ENCODE measurements around the gene CTCFL. TPM values are rescaled to one million over a fixed set of nuclear protein-coding genes. Genes with fewer than 3 reads are reported as not detected.

Gene CTCFL
- total RNA-seq, 4 donors from 2014 or later = not detected

- no peaks in the 10 kb centered on the region for H3K36me3 ChIP-seq
- 68% methylated on average over 15 of the region's 18 CpGs for WGBS
- no peak for TF ChIP-seq POLR2A (IDR thresholded peaks at IDR 0.05; ENCODE audit: low read depth)
- no peaks in the 10 kb centered on the region for H3K9me3 ChIP-seq
- H3K27ac ChIP-seq (replicated peaks in 1 of 4) = peak overlapping the region; percentile 71 to 80 (median 80)
- H3K4me1 ChIP-seq = peaks cover 32 to 95% (median 71%) of the 10 kb centered on the region in 4 donors
- no peak for DNase-seq (ENCODE audit: extremely low spot score)
- no peak overlapping the region for H3K4me3 ChIP-seq
- no peaks in the 10 kb centered on the region for H3K27me3 ChIP-seq
- intact Hi-C loops (cut with DNase I) = no loop called here
Measured at GRCh38 chr20:57470666-57471495, 54.1 kb downstream of the CTCFL start.

- intact Hi-C loops (cut with DNase I) = no loop called here
- 75% methylated on average over 4 of the region's 9 CpGs for WGBS
- H3K27me3 ChIP-seq = no peaks in the 10 kb centered on the region
- peaks cover 32 to 92% (median 68%) of the 10 kb centered on the region in 4 donors for H3K4me1 ChIP-seq
- TF ChIP-seq EP300 (IDR thresholded peaks at IDR 0.05) = no peak
- no peak for TF ChIP-seq POLR2A (IDR thresholded peaks at IDR 0.05; ENCODE audit: low read depth)
- TF ChIP-seq POLR2AphosphoS5 (IDR thresholded peaks at IDR 0.05) = no peak
- no peak for TF ChIP-seq CTCF (IDR thresholded peaks at IDR 0.05)
- DNase-seq (ENCODE audit: extremely low spot score) = no peak
- no peaks in the 10 kb centered on the region for H3K9me3 ChIP-seq
- no peak overlapping the region for H3K4me3 ChIP-seq
- H3K36me3 ChIP-seq = no peaks in the 10 kb centered on the region
- peak overlapping the region; percentile 71 to 80 (median 80) for H3K27ac ChIP-seq (replicated peaks in 1 of 4)
Measured at GRCh38 chr20:57470212-57470522, 54.8 kb downstream of the CTCFL start.

GRCh38 chr20:57469418-57470211 is 55.3 kb downstream of the CTCFL start:
- peak; percentile 72 to 78 for TF ChIP-seq POLR2AphosphoS5 (IDR thresholded peaks at IDR 0.05)
- peak; percentile 59 for TF ChIP-seq EP300 (IDR thresholded peaks at IDR 0.05)
- no peak for TF ChIP-seq POLR2A (IDR thresholded peaks at IDR 0.05; ENCODE audit: low read depth)
- no peak for TF ChIP-seq CTCF (IDR thresholded peaks at IDR 0.05)
- DNase-seq (ENCODE audit: extremely low spot score) = no peak
- Histone ChIP-seq H3K27me3 (no peaks in the 10 kb centered on the region), H3K36me3 (no peaks in the 10 kb centered on the region), H3K4me1 (peaks cover 32 to 92% (median 67%) of the 10 kb centered on the region in 4 donors), H3K27ac (replicated peaks in 1 of 4) (peak overlapping the region; percentile 71 to 80 (median 80)), H3K4me3 (no peak overlapping the region), H3K9me3 (no peaks in the 10 kb centered on the region)
- intact Hi-C loops (cut with DNase I) = no loop called here
- 25% methylated on average over 11 of the region's 17 CpGs for WGBS

GRCh38 chr20:57468523-57469417 is 56.2 kb downstream of the CTCFL start:
- Histone ChIP-seq H3K27ac (replicated peaks in 1 of 4) (peak overlapping the region; percentile 71 to 80 (median 80)), H3K9me3 (no peaks in the 10 kb centered on the region), H3K4me1 (peaks cover 32 to 92% (median 73%) of the 10 kb centered on the region in 4 donors), H3K36me3 (no peaks in the 10 kb centered on the region), H3K4me3 (no peak overlapping the region), H3K27me3 (no peaks in the 10 kb centered on the region)
- peak; percentile 14 for TF ChIP-seq POLR2A (IDR thresholded peaks at IDR 0.05; ENCODE audit: low read depth)
- TF ChIP-seq EP300 (IDR thresholded peaks at IDR 0.05) = no peak
- DNase-seq (ENCODE audit: extremely low spot score) = no peak
- intact Hi-C loops (cut with DNase I) = no loop called here
- WGBS = 79% methylated on average over 18 of the region's 18 CpGs

GRCh38 chr20:57467742-57468141 is 57.2 kb downstream of the CTCFL start:
- intact Hi-C loops (cut with DNase I) = no loop called here
- Histone ChIP-seq H3K27ac (replicated peaks in 1 of 4) (peak overlapping the region; percentile 71 to 80 (median 80)), H3K4me3 (no peak overlapping the region), H3K27me3 (no peaks in the 10 kb centered on the region), H3K9me3 (no peaks in the 10 kb centered on the region), H3K4me1 (peaks cover 22 to 85% (median 66%) of the 10 kb centered on the region in 4 donors), H3K36me3 (no peaks in the 10 kb centered on the region)
- DNase-seq (ENCODE audit: extremely low spot score) = no peak
- WGBS = 36% methylated on average over 6 of the region's 6 CpGs
- TF ChIP-seq POLR2A (IDR thresholded peaks at IDR 0.05; ENCODE audit: low read depth) (no peak), EP300 (IDR thresholded peaks at IDR 0.05) (no peak), POLR2AphosphoS5 (IDR thresholded peaks at IDR 0.05) (peak in 1 of 2 donors; percentile 9)

All from esophagus muscularis mucosa (tissue), 4 donors.